ENCODE data around the gene PRKAG1. TPM values are rescaled to one million over a fixed set of nuclear protein-coding genes. Genes with fewer than 3 reads are reported as not detected.

Gene PRKAG1
- polyA plus RNA-seq, 1 donor from 2014 or later: 71.0 TPM

DNA sequence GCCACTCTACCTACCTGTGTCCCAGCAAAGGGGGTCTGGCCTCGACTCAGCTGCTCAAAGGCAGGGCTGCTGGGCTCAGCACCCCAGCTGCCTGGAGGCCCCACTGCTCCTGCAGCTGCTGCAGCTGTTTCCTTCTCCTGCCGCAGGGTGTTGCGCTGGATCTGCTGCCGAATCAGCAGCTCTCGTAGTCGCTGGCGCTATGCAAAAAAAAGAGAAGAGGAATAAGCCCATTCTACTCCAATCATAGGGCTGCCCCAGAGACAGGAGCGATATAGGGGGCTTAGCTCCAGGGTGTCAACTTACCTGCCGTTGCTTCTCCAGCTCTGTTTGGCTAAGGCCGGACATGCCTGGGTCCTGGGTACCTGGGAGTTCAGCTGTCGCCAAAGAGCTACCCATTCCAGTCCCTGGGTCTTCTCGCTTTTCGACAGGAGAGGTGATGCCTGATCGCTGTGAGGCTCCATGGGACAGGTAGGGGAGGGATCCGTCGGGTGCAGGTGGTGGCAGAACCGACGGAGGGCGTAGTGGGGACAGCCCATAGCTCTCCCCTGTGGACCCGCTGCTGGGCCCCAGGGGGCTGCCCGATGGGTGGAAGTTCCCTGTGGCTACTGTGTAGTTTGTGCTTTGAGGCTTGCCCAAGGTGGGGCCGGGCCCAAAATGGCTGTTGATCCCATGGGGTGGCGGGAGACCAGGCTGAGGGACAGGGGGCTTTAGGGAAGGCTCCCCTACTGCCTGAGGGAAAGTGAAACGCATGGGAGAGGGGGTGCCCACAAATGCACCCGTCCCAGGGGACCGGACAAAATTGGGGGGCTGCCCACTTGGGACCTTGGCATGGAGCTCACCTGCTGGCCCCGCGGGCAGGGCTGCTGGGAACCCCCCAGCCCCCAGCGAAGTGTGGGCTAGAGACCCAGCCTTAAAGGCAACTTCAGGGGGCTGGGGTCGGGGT is 21.1 kb upstream of the PRKAG1 start:
- no peaks in the 10 kb centered on the region for H3K36me3 ChIP-seq (ENCODE audit: insufficient read depth, low read length)
- no peaks in the 10 kb centered on the region for H4K20me1 ChIP-seq (ENCODE audit: insufficient read depth)
- H2AFZ ChIP-seq (ENCODE audit: low read depth, low read length): no peak overlapping the region
- no peaks in the 10 kb centered on the region for H3K27me3 ChIP-seq (ENCODE audit: insufficient read depth, low read depth, low read length)
- TF ChIP-seq POLR2AphosphoS5 (IDR thresholded peaks at IDR 0.05): no peak
- TF ChIP-seq EP300 (conservative IDR thresholded peaks at IDR 0.05; ENCODE audit: poor library complexity, severe bottlenecking): no peak
- TF ChIP-seq TAF1 (IDR thresholded peaks at IDR 0.05; ENCODE audit: low read depth): no peak
- TF ChIP-seq, protein P1, sequence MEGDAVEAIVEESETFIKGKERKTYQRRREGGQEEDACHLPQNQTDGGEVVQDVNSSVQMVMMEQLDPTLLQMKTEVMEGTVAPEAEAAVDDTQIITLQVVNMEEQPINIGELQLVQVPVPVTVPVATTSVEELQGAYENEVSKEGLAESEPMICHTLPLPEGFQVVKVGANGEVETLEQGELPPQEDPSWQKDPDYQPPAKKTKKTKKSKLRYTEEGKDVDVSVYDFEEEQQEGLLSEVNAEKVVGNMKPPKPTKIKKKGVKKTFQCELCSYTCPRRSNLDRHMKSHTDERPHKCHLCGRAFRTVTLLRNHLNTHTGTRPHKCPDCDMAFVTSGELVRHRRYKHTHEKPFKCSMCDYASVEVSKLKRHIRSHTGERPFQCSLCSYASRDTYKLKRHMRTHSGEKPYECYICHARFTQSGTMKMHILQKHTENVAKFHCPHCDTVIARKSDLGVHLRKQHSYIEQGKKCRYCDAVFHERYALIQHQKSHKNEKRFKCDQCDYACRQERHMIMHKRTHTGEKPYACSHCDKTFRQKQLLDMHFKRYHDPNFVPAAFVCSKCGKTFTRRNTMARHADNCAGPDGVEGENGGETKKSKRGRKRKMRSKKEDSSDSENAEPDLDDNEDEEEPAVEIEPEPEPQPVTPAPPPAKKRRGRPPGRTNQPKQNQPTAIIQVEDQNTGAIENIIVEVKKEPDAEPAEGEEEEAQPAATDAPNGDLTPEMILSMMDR (IDR thresholded peaks at IDR 0.05; ENCODE audit: poor library complexity, severe bottlenecking): no peak
- TF ChIP-seq SMC3 (conservative IDR thresholded peaks at IDR 0.05; ENCODE audit: poor library complexity): no peak
- H3K9ac ChIP-seq (ENCODE audit: low read length): no peak overlapping the region
- no peaks in the 10 kb centered on the region for H3K79me2 ChIP-seq (replicated peaks; ENCODE audit: insufficient read depth, low read length)
- no peaks in the 10 kb centered on the region for H3F3A ChIP-seq (ENCODE audit: insufficient read depth, low read length, poor library complexity, severe bottlenecking)
- H3K27ac ChIP-seq (ENCODE audit: low read length): no peak overlapping the region
- no peaks in the 10 kb centered on the region for H3K9me2 ChIP-seq (ENCODE audit: insufficient read depth, low read length)
- H3K9me3 ChIP-seq (ENCODE audit: low read length): no peaks in the 10 kb centered on the region
- H3K4me3 ChIP-seq (ENCODE audit: low read length): no peak overlapping the region
- no peak overlapping the region for H3K4me2 ChIP-seq (ENCODE audit: low read length)

DNA sequence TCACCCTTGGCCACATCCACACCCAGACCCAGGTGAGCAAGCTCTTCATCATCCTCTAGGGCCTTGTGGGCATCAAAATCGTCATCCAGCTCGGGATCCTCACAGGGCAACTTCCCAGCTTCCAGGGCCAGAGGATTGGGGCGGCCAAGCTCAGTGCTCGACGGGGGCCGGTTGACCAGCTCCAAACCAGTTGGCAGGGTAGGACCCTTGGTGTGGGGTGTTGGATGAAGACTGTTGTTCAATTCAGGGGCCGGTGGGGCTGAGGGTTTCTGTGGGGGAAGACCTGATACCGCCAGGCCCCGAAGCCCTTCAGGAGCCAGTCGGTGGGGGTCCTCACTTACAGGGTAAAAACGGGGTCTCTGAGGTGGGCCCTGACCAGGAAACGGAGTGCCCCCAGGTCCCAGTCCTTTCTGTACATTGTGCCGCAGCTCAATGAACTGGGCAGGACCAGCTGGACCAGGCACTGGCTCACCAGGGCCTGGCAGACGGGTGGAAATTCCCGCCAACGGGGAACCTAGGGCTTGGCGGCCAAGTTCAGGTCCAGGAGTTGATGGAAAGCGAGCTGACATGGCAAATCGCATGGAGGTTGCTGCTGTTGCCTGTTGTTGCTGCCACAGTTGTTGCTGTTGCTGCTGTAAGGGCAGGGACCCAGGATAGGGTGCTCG is 19.8 kb upstream of the PRKAG1 start:
- Histone ChIP-seq H3K36me3 (ENCODE audit: insufficient read depth, low read length) (no peaks in the 10 kb centered on the region), H3K4me2 (ENCODE audit: low read length) (no peak overlapping the region)
- no peak for TF ChIP-seq EP300 (conservative IDR thresholded peaks at IDR 0.05; ENCODE audit: poor library complexity, severe bottlenecking)
- TF ChIP-seq, protein P2, sequence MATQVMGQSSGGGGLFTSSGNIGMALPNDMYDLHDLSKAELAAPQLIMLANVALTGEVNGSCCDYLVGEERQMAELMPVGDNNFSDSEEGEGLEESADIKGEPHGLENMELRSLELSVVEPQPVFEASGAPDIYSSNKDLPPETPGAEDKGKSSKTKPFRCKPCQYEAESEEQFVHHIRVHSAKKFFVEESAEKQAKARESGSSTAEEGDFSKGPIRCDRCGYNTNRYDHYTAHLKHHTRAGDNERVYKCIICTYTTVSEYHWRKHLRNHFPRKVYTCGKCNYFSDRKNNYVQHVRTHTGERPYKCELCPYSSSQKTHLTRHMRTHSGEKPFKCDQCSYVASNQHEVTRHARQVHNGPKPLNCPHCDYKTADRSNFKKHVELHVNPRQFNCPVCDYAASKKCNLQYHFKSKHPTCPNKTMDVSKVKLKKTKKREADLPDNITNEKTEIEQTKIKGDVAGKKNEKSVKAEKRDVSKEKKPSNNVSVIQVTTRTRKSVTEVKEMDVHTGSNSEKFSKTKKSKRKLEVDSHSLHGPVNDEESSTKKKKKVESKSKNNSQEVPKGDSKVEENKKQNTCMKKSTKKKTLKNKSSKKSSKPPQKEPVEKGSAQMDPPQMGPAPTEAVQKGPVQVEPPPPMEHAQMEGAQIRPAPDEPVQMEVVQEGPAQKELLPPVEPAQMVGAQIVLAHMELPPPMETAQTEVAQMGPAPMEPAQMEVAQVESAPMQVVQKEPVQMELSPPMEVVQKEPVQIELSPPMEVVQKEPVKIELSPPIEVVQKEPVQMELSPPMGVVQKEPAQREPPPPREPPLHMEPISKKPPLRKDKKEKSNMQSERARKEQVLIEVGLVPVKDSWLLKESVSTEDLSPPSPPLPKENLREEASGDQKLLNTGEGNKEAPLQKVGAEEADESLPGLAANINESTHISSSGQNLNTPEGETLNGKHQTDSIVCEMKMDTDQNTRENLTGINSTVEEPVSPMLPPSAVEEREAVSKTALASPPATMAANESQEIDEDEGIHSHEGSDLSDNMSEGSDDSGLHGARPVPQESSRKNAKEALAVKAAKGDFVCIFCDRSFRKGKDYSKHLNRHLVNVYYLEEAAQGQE (IDR thresholded peaks at IDR 0.05; ENCODE audit: borderline replicate concordance): no peak
- TF ChIP-seq MXI1 (conservative IDR thresholded peaks at IDR 0.05; ENCODE audit: poor library complexity, severe bottlenecking): no peak
- TF ChIP-seq TAF1 (IDR thresholded peaks at IDR 0.05; ENCODE audit: low read depth): no peak
- TF ChIP-seq, protein P1 (IDR thresholded peaks at IDR 0.05; ENCODE audit: poor library complexity, severe bottlenecking): no peak
- no peak for TF ChIP-seq POLR2AphosphoS5 (IDR thresholded peaks at IDR 0.05)
- TF ChIP-seq RAD21 (conservative IDR thresholded peaks at IDR 0.05): no peak
- no peak for TF ChIP-seq SMC3 (conservative IDR thresholded peaks at IDR 0.05; ENCODE audit: poor library complexity)
- TF ChIP-seq EZH2 (IDR thresholded peaks at IDR 0.05; ENCODE audit: borderline replicate concordance, insufficient read depth, low read length, poor library complexity, severe bottlenecking): no peak

More for the DNA sequence above, 19.8 kb upstream of the PRKAG1 start:
- H3K79me2 ChIP-seq (replicated peaks; ENCODE audit: insufficient read depth, low read length): no peaks in the 10 kb centered on the region
- H4K20me1 ChIP-seq (ENCODE audit: insufficient read depth): no peaks in the 10 kb centered on the region
- H3K27ac ChIP-seq (ENCODE audit: low read length): no peak overlapping the region
- no peaks in the 10 kb centered on the region for H3K9me2 ChIP-seq (ENCODE audit: insufficient read depth, low read length)
- H3K9me3 ChIP-seq (ENCODE audit: low read length): no peaks in the 10 kb centered on the region
- no peak overlapping the region for H2AFZ ChIP-seq (ENCODE audit: low read depth, low read length)
- no peak overlapping the region for H3K4me3 ChIP-seq (ENCODE audit: low read length)
- H3K27me3 ChIP-seq (ENCODE audit: insufficient read depth, low read depth, low read length): no peaks in the 10 kb centered on the region
- H3F3A ChIP-seq (ENCODE audit: insufficient read depth, low read length, poor library complexity, severe bottlenecking): no peaks in the 10 kb centered on the region
- no peak overlapping the region for H3K9ac ChIP-seq (ENCODE audit: low read length)
